ENCODE results near the gene SMIM21. TPM values are rescaled to one million over a fixed set of nuclear protein-coding genes. Genes with fewer than 3 reads are reported as not detected.

Gene SMIM21
- total and polyA plus RNA-seq, 8 donors = not detected

DNA sequence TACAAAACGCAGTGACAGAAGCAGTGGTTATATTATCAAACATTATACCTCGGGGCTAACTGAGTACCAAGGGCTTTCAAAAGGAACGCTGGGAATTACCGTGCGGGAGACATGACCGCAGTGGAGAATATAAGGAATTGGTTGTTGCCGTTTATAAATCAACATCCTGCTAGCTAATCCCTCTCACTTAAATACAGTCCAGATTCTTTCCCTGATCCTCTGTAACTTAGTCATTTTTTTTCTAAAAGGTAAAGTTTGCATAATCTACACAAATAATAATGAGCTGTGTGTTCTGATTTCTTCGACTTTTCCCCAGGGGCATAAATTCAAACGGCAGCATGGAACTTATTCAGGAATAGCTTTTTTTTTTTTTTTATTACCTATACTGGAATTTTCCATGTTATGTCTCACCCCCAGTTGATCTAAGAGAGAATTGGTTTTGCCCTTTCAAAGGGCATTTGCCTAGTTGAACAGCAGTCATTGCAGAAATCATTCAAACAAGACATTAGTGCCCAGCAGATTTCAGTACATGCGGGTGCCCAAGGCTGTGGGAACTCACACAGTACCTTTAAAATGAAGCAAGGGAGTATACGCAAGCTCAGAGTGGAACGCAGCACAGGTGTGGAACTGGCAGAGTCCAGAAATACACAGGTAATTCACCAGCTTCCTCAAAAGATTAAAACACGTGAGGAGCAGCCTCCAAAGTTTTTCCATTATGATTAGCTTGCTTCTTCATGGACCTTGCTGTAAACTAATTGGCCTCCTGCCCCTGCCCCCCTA is 63.9 kb downstream of the SMIM21 start:
- DNase-seq (no peak), ATAC-seq (no peak)
- intact Hi-C loops (cut with DNase I) = no loop called here
- Histone ChIP-seq H3K36me3 (no peaks in the 10 kb centered on the region), H3K27ac (no peak overlapping the region), H3K27me3 (peaks cover 0 to 12% of the 10 kb centered on the region in 2 donors), H3K4me3 (no peak overlapping the region), H3K4me1 (no peaks in the 10 kb centered on the region), H3K9me3 (no peaks in the 10 kb centered on the region)
- TF ChIP-seq, protein P1, sequence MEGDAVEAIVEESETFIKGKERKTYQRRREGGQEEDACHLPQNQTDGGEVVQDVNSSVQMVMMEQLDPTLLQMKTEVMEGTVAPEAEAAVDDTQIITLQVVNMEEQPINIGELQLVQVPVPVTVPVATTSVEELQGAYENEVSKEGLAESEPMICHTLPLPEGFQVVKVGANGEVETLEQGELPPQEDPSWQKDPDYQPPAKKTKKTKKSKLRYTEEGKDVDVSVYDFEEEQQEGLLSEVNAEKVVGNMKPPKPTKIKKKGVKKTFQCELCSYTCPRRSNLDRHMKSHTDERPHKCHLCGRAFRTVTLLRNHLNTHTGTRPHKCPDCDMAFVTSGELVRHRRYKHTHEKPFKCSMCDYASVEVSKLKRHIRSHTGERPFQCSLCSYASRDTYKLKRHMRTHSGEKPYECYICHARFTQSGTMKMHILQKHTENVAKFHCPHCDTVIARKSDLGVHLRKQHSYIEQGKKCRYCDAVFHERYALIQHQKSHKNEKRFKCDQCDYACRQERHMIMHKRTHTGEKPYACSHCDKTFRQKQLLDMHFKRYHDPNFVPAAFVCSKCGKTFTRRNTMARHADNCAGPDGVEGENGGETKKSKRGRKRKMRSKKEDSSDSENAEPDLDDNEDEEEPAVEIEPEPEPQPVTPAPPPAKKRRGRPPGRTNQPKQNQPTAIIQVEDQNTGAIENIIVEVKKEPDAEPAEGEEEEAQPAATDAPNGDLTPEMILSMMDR (IDR thresholded peaks at IDR 0.05) = no peak

DNA sequence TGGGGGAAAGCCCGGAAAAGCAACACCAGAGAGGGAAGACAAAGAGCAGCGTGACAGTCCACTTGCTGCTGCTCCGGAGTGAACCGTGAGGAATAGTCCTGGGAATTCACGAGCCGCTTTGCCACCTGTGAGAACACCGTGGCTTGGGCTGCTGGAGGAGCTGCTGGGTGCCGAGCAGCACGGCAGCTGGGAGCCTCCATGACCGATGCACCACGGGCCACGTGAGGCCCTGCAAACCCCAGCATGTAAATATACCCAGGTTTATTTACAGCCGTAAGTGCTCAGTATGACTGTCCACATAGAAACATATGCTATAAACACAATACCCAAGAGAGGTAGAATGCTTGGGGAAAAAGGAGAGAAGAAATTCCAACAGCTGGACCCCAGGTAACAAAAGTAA is 65.1 kb downstream of the SMIM21 start:
- Histone ChIP-seq H3K4me3 (no peak overlapping the region), H3K4me1 (no peaks in the 10 kb centered on the region), H3K36me3 (no peaks in the 10 kb centered on the region), H3K9me3 (no peaks in the 10 kb centered on the region), H3K27me3 (peaks cover 0 to 12% of the 10 kb centered on the region in 2 donors), H3K27ac (no peak overlapping the region)
- TF ChIP-seq, protein P1 (IDR thresholded peaks at IDR 0.05) = no peak
- DNase-seq = no peak
- no peak for ATAC-seq
- intact Hi-C loops (cut with DNase I) = no loop called here

DNA sequence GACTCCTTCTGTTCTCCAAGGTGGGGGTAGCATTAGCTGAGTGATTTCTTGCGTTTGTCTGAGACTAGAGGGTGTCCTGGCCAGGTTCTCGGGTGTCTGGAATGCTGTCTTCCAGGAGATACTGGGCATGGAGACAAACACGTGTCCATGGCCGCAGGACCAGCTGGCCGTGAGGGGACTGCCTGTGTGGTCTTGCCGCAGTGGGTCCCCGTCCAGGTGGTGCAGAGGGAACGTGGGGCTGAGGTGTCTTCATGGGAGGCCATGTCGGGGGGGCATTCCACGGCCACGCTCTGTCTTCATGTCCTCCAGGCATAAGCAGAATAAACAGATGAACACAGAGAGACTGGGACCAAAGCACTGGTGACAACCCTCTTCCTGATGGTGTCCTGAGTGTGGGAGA is 66.6 kb downstream of the SMIM21 start:
- intact Hi-C loops (cut with DNase I) = no loop called here
- Histone ChIP-seq H3K4me1 (no peaks in the 10 kb centered on the region), H3K27ac (no peak overlapping the region), H3K4me3 (no peak overlapping the region), H3K36me3 (no peaks in the 10 kb centered on the region), H3K9me3 (no peaks in the 10 kb centered on the region), H3K27me3 (peaks cover 0 to 12% of the 10 kb centered on the region in 2 donors)
- no peak for DNase-seq
- ATAC-seq = no peak
- TF ChIP-seq, protein P1 (IDR thresholded peaks at IDR 0.05) = no peak

DNA sequence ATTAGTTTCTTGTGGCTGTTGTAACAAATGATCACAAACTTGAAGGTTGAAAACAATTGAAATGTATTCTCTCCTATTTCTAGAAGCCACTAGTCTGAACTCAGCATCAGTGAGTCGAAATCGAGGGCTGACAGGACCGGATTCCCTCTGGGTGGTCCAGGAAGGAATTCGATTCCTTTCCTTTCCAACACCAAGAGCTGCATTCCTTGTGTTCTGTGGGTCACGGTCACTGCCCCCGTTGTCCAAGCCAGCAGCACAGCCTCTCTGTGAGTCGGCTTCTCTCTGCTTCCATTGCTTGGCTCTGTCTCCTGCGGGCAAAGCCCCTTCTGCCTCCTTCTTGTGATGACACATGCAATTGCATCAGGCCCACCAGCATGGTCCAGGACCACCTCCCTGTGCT is 67.3 kb downstream of the SMIM21 start:
- Histone ChIP-seq H3K27ac (no peak overlapping the region), H3K4me1 (no peaks in the 10 kb centered on the region), H3K9me3 (no peaks in the 10 kb centered on the region), H3K27me3 (peaks cover 0 to 12% of the 10 kb centered on the region in 2 donors), H3K36me3 (no peaks in the 10 kb centered on the region), H3K4me3 (no peak overlapping the region)
- no peak for ATAC-seq
- TF ChIP-seq, protein P1 (IDR thresholded peaks at IDR 0.05) = no peak
- intact Hi-C loops (cut with DNase I) = no loop called here
- DNase-seq = no peak

Other genes starting within 250 kb of the SMIM21 start
- 10 to 100 TPM; 25.7 to 30.4 TPM for gene PTGR3, start 218.6 kb downstream of the SMIM21 start, total RNA-seq
- gene PTGR3, start 218.6 kb downstream of the SMIM21 start, polyA plus RNA-seq (ENCODE audit: insufficient read length in 6 of 6) = 10 to 100 TPM; 42.2 to 55.0 (median 48.2) TPM
- 10 to 100 TPM; 13.3 to 20.2 TPM for gene TSHZ1, start 216.9 kb downstream of the SMIM21 start, total RNA-seq
- gene TSHZ1, start 216.9 kb downstream of the SMIM21 start, polyA plus RNA-seq (ENCODE audit: insufficient read length in 6 of 6) = 10 to 100 TPM; 28.4 to 38.5 (median 32.3) TPM

All from left lung (tissue), 10 donors.